Measurements from ENCODE around the gene SEMA3C. TPM values are rescaled to one million over a fixed set of nuclear protein-coding genes. Genes with fewer than 3 reads are reported as not detected.

The SEMA3C gene
- total RNA-seq, 1 donor from 2014 or later: 496 TPM

GRCh38 chr7:80910228-80910627 is 8.6 kb downstream of the SEMA3C start:
- TF ChIP-seq, protein P1, sequence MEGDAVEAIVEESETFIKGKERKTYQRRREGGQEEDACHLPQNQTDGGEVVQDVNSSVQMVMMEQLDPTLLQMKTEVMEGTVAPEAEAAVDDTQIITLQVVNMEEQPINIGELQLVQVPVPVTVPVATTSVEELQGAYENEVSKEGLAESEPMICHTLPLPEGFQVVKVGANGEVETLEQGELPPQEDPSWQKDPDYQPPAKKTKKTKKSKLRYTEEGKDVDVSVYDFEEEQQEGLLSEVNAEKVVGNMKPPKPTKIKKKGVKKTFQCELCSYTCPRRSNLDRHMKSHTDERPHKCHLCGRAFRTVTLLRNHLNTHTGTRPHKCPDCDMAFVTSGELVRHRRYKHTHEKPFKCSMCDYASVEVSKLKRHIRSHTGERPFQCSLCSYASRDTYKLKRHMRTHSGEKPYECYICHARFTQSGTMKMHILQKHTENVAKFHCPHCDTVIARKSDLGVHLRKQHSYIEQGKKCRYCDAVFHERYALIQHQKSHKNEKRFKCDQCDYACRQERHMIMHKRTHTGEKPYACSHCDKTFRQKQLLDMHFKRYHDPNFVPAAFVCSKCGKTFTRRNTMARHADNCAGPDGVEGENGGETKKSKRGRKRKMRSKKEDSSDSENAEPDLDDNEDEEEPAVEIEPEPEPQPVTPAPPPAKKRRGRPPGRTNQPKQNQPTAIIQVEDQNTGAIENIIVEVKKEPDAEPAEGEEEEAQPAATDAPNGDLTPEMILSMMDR (IDR thresholded peaks at IDR 0.05; ENCODE audit: unreplicated experiment): no peak
- H3K27ac Mint-ChIP-seq: no peak overlapping the region
- no peaks in the 10 kb centered on the region for H3K27me3 Mint-ChIP-seq (ENCODE audit: low read depth)
- no peaks in the 10 kb centered on the region for H3K9me3 Mint-ChIP-seq
- peaks cover 31% of the 10 kb centered on the region for H3K36me3 Mint-ChIP-seq
- no peak overlapping the region for H3K4me3 Mint-ChIP-seq
- H3K4me1 Mint-ChIP-seq: peaks cover 66% of the 10 kb centered on the region
- DNase-seq (ENCODE audit: low spot score in 2 of 2, unreplicated experiment in 2 of 2): no peak

- H3K4me3 Mint-ChIP-seq: no peak overlapping the region
- peak overlapping the region; percentile 37 for H3K27ac Mint-ChIP-seq
- no peak for DNase-seq (ENCODE audit: low spot score in 2 of 2, unreplicated experiment in 2 of 2)
- peaks cover 25% of the 10 kb centered on the region for H3K36me3 Mint-ChIP-seq
- H3K27me3 Mint-ChIP-seq (ENCODE audit: low read depth): no peaks in the 10 kb centered on the region
- H3K9me3 Mint-ChIP-seq: no peaks in the 10 kb centered on the region
- peaks cover 56% of the 10 kb centered on the region for H3K4me1 Mint-ChIP-seq
- TF ChIP-seq, protein P1 (IDR thresholded peaks at IDR 0.05; ENCODE audit: unreplicated experiment): no peak
Observed at GRCh38 chr7:80908360-80908797, 10.5 kb downstream of the SEMA3C start.

DNA sequence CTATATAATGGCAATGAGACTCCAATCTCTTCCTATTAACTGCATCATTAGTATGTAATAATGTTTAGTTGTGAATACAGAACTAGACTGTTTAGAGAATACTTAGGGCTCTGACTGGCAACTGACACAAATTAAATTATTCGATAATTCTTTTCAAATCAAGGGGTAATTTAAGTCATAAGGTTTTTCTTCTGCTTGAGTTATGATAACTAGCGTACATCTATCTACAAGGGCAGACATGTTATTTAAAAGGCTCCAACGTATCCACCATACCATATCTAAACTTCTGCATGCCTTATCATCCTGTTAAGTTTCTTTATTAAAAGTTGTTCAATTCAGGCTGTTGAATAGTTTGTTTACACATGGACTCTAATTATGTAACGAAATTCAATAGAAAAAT is 11.2 kb downstream of the SEMA3C start:
- TF ChIP-seq, protein P1 (IDR thresholded peaks at IDR 0.05; ENCODE audit: unreplicated experiment): no peak
- Mint-ChIP-seq H3K4me1 (peaks cover 51% of the 10 kb centered on the region), H3K27ac (peak overlapping the region; percentile 37), H3K9me3 (no peaks in the 10 kb centered on the region), H3K4me3 (no peak overlapping the region), H3K27me3 (ENCODE audit: low read depth) (no peaks in the 10 kb centered on the region), H3K36me3 (peaks cover 25% of the 10 kb centered on the region)
- DNase-seq (ENCODE audit: low spot score in 2 of 2, unreplicated experiment in 2 of 2): no peak

- H3K27me3 Mint-ChIP-seq (ENCODE audit: low read depth): no peaks in the 10 kb centered on the region
- peaks cover 24% of the 10 kb centered on the region for H3K36me3 Mint-ChIP-seq
- H3K4me3 Mint-ChIP-seq: no peak overlapping the region
- no peaks in the 10 kb centered on the region for H3K9me3 Mint-ChIP-seq
- H3K27ac Mint-ChIP-seq: peak overlapping the region; percentile 37
- TF ChIP-seq, protein P1 (IDR thresholded peaks at IDR 0.05; ENCODE audit: unreplicated experiment): no peak
- DNase-seq (ENCODE audit: low spot score in 2 of 2, unreplicated experiment in 2 of 2): no peak
- peaks cover 46% of the 10 kb centered on the region for H3K4me1 Mint-ChIP-seq
Observed at GRCh38 chr7:80907141-80907601, 11.7 kb downstream of the SEMA3C start.

GRCh38 chr7:80905334-80905733 is 13.5 kb downstream of the SEMA3C start:
- Mint-ChIP-seq H3K4me1 (peaks cover 39% of the 10 kb centered on the region), H3K27me3 (ENCODE audit: low read depth) (no peaks in the 10 kb centered on the region), H3K27ac (peak overlapping the region; percentile 83), H3K4me3 (no peak overlapping the region), H3K9me3 (no peaks in the 10 kb centered on the region), H3K36me3 (peaks cover 10% of the 10 kb centered on the region)
- TF ChIP-seq, protein P1 (IDR thresholded peaks at IDR 0.05; ENCODE audit: unreplicated experiment): no peak
- DNase-seq (ENCODE audit: low spot score in 2 of 2, unreplicated experiment in 2 of 2): no peak
